D341Med (cell line): ENCODE results near the gene PHB1.
"Not testable (repeated sequence)": the region's sequence is repeated elsewhere in the genome, so short reads cannot be mapped to it uniquely, and the experiment has no call there.

Experiments
- DNase-seq: peaks from one replicate; pipeline ENCODE4 v3.0.0; 2012; ENCODE audit warnings: low spot score

Gene PHB1

GRCh38 chr17:49404906-49405305 lies 9.8 kb downstream of the PHB1 start:
- no peak for DNase-seq

- no peak for DNase-seq
These were observed 10.3 kb downstream of the PHB1 start for GRCh38 chr17:49404361-49404760.

GRCh38 chr17:49403514-49404289 lies 11.0 kb downstream of the PHB1 start:
- no peak for DNase-seq

GRCh38 chr17:49402706-49403105 lies 12.0 kb downstream of the PHB1 start:
- peak; percentile 30 for DNase-seq

- peak; percentile 24 for DNase-seq
These were observed 12.6 kb downstream of the PHB1 start for GRCh38 chr17:49401971-49402611.

- peak; percentile 15 for DNase-seq
These were observed 14.7 kb downstream of the PHB1 start for GRCh38 chr17:49399995-49400394.

- peak; percentile 23 for DNase-seq
These were observed 17.1 kb downstream of the PHB1 start for GRCh38 chr17:49397586-49397985.

- DNase-seq = peak; percentile 14
These were observed 21.0 kb downstream of the PHB1 start for GRCh38 chr17:49393491-49394255.

GRCh38 chr17:49390548-49391324 lies 23.9 kb downstream of the PHB1 start:
- no peak for DNase-seq

GRCh38 chr17:49389514-49390347 lies 25.0 kb downstream of the PHB1 start:
- DNase-seq = not testable (repeated sequence)

GRCh38 chr17:49388692-49389513 lies 25.8 kb downstream of the PHB1 start:
- DNase-seq = peak; percentile 20

- DNase-seq = peak; percentile 15
These were observed 26.4 kb downstream of the PHB1 start for GRCh38 chr17:49388290-49388640.

- DNase-seq = peak; percentile 16
These were observed 27.0 kb downstream of the PHB1 start for GRCh38 chr17:49387498-49388289.

GRCh38 chr17:49386373-49386772 lies 28.3 kb downstream of the PHB1 start:
- no peak for DNase-seq

- DNase-seq = no peak
These were observed 29.7 kb downstream of the PHB1 start for GRCh38 chr17:49384951-49385350.

GRCh38 chr17:49383060-49383459 lies 31.6 kb downstream of the PHB1 start:
- DNase-seq = no peak

- no peak for DNase-seq
These were observed 32.1 kb downstream of the PHB1 start for GRCh38 chr17:49382556-49382955.

- DNase-seq = no peak
These were observed 32.9 kb downstream of the PHB1 start for GRCh38 chr17:49381793-49382192.

- no peak for DNase-seq
These were observed 33.6 kb downstream of the PHB1 start for GRCh38 chr17:49381033-49381432.

- no peak for DNase-seq
These were observed 34.8 kb downstream of the PHB1 start for GRCh38 chr17:49379926-49380325.
